ENCODE results near the gene EBI3.
"Not testable (repeated sequence)": the region's sequence is repeated elsewhere in the genome, so short reads cannot be mapped to it uniquely, and the experiment has no call there.

EBI3 gene

GRCh38 chr19:4234142-4234861 lies 5.0 kb downstream of the EBI3 start:
- no peak for TF ChIP-seq POLR2A (IDR thresholded peaks at IDR 0.05; ENCODE audit: low read depth, low read length)
- DNase-seq (ENCODE audit: insufficient read length, low spot score) (no peak), FAIRE-seq (no peak)

GRCh38 chr19:4234862-4235201 lies 5.5 kb downstream of the EBI3 start:
- FAIRE-seq (no peak), DNase-seq (ENCODE audit: insufficient read length, low spot score) (no peak)
- no peak for TF ChIP-seq POLR2A (IDR thresholded peaks at IDR 0.05; ENCODE audit: low read depth, low read length)

- DNase-seq (ENCODE audit: insufficient read length, low spot score); FAIRE-seq: not testable (repeated sequence)
Observed at GRCh38 chr19:4237510-4237909, 8.2 kb downstream of the EBI3 start.

- FAIRE-seq (no peak), DNase-seq (ENCODE audit: insufficient read length, low spot score) (no peak)
- TF ChIP-seq POLR2A (IDR thresholded peaks at IDR 0.05; ENCODE audit: low read depth, low read length) = no peak
Observed at GRCh38 chr19:4238831-4239230, 9.5 kb downstream of the EBI3 start.

GRCh38 chr19:4241824-4242430 lies 12.6 kb downstream of the EBI3 start:
- no peak for TF ChIP-seq POLR2A (IDR thresholded peaks at IDR 0.05; ENCODE audit: low read depth, low read length)
- no peak for DNase-seq (ENCODE audit: insufficient read length, low spot score)
- FAIRE-seq = no peak

GRCh38 chr19:4245938-4246337 lies 16.6 kb downstream of the EBI3 start:
- not testable (repeated sequence) for DNase-seq (ENCODE audit: insufficient read length, low spot score); FAIRE-seq

GRCh38 chr19:4246767-4247593 lies 17.7 kb downstream of the EBI3 start, which contains the start of gene YJU2:
Gene YJU2, plus strand, starts transcription at chr19:4247080. Its CDS starts 67 bp downstream, at chr19:4247147.
- FAIRE-seq = no peak
- peak; percentile 97 for DNase-seq (ENCODE audit: insufficient read length, low spot score)
- TF ChIP-seq POLR2A (IDR thresholded peaks at IDR 0.05; ENCODE audit: low read depth, low read length) = no peak; the same call in 1 of the 2 replicates

- no peak for TF ChIP-seq POLR2A (IDR thresholded peaks at IDR 0.05; ENCODE audit: low read depth, low read length)
- DNase-seq (ENCODE audit: insufficient read length, low spot score) (no peak), FAIRE-seq (no peak)
Observed at GRCh38 chr19:4256563-4256962, 27.2 kb downstream of the EBI3 start.

- no peak for TF ChIP-seq POLR2A (IDR thresholded peaks at IDR 0.05; ENCODE audit: low read depth, low read length)
- FAIRE-seq = no peak
Observed at GRCh38 chr19:4257025-4257424, 27.7 kb downstream of the EBI3 start.

GRCh38 chr19:4258181-4258580 lies 28.9 kb downstream of the EBI3 start:
- DNase-seq (ENCODE audit: insufficient read length, low spot score) (no peak), FAIRE-seq (no peak)
- no peak for TF ChIP-seq POLR2A (IDR thresholded peaks at IDR 0.05; ENCODE audit: low read depth, low read length)

More at GRCh38 chr19:4257025-4257424, 27.7 kb downstream of the EBI3 start:
- DNase-seq (ENCODE audit: insufficient read length, low spot score) = no peak

GRCh38 chr19:4260613-4261191 lies 31.4 kb downstream of the EBI3 start:
- no peak for FAIRE-seq
- no peak for DNase-seq (ENCODE audit: insufficient read length, low spot score)
- no peak for TF ChIP-seq POLR2A (IDR thresholded peaks at IDR 0.05; ENCODE audit: low read depth, low read length)

GRCh38 chr19:4264812-4265211 lies 35.5 kb downstream of the EBI3 start:
- DNase-seq (ENCODE audit: insufficient read length, low spot score) (no peak), FAIRE-seq (no peak)
- TF ChIP-seq POLR2A (IDR thresholded peaks at IDR 0.05; ENCODE audit: low read depth, low read length) = no peak

GRCh38 chr19:4266253-4267000 lies 37.1 kb downstream of the EBI3 start:
- no peak for TF ChIP-seq POLR2A (IDR thresholded peaks at IDR 0.05; ENCODE audit: low read depth, low read length)
- FAIRE-seq (no peak), DNase-seq (ENCODE audit: insufficient read length, low spot score) (no peak)

Measured in H54 (cell line).